SK-N-SH treated with all-trans-retinoic acid at 6 μM for 48 hours (cell line): ENCODE data around the gene GOLGA1.
"Not testable (repeated sequence)": the region's sequence is repeated elsewhere in the genome, so short reads cannot be mapped to it uniquely, and the experiment has no call there.

Experiments
- ATAC-seq: fragments of 200-7000 bp; cut with Tn5 transposase; 3 replicates; pipeline ENCODE4 v1.9.1; 2020; ENCODE audit warnings: mild to moderate bottlenecking, moderate library complexity
- ARNTL ChIP-seq: fragments of 450-650 bp; formaldehyde crosslinking; IDR thresholded peaks from 2 replicates; pipeline ENCODE4 v1.5.0; 2020; ENCODE audit warnings: low read depth, mild to moderate bottlenecking, moderate library complexity, borderline replicate concordance
- BACH2 ChIP-seq: fragments of 250-450 bp; sonication (Bioruptor Pico); IDR thresholded peaks from 2 replicates; pipeline ENCODE4 v1.9.0; 2021; ENCODE audit warnings: mild to moderate bottlenecking, borderline replicate concordance
- CREB5 ChIP-seq: fragments of 250-450 bp; sonication (Bioruptor Pico); IDR thresholded peaks from 2 replicates; pipeline ENCODE4 v1.5.1; 2020; ENCODE audit warnings: low read depth, mild to moderate bottlenecking, moderate library complexity
- CSDC2 ChIP-seq: fragments of 250-450 bp; sonication (Bioruptor Pico); IDR thresholded peaks from 2 replicates; pipeline ENCODE4 v1.5.0; 2020; ENCODE audit warnings: mild to moderate bottlenecking, moderate library complexity
- CSRNP3 ChIP-seq: fragments of 250-450 bp; sonication (Bioruptor Pico); IDR thresholded peaks from 2 replicates; pipeline ENCODE4 v1.5.1; 2021; ENCODE audit warnings: mild to moderate bottlenecking, moderate library complexity
- ESRRG ChIP-seq: fragments of 250-450 bp; sonication (Bioruptor Pico); IDR thresholded peaks from 2 replicates; pipeline ENCODE4 v1.6.1; 2021; ENCODE audit warnings: mild to moderate bottlenecking
- GLIS3 ChIP-seq: fragments of 250-450 bp; sonication (Bioruptor Pico); IDR thresholded peaks from 2 replicates; pipeline ENCODE4 v1.5.0; 2020; ENCODE audit warnings: mild to moderate bottlenecking, moderate library complexity
- ISL1 ChIP-seq: fragments of 250-450 bp; sonication (Bioruptor Pico); IDR thresholded peaks from 2 replicates; pipeline ENCODE4 v2.1.2; 2022; ENCODE audit warnings: mild to moderate bottlenecking, moderate library complexity
- OSR1 ChIP-seq: fragments of 250-450 bp; sonication (Bioruptor Pico); IDR thresholded peaks from 2 replicates; pipeline ENCODE4 v1.8.0; 2022; ENCODE audit warnings: moderate library complexity, mild to moderate bottlenecking, inconsistent platforms
- PATZ1 ChIP-seq: fragments of 250-450 bp; sonication (Bioruptor Pico); IDR thresholded peaks from 2 replicates; pipeline ENCODE4 v1.8.0; 2020; ENCODE audit warnings: mild to moderate bottlenecking, moderate library complexity, borderline replicate concordance
- PPARA ChIP-seq: fragments of 250-450 bp; sonication (Bioruptor Pico); IDR thresholded peaks from 2 replicates; pipeline ENCODE4 v1.5.0; 2020; ENCODE audit warnings: mild to moderate bottlenecking, borderline replicate concordance
- RARB ChIP-seq: fragments of 250-450 bp; sonication (Bioruptor Pico); IDR thresholded peaks from 2 replicates; pipeline ENCODE4 v1.8.0; 2021; ENCODE audit warnings: mild to moderate bottlenecking, moderate library complexity
- TCF4 ChIP-seq: fragments of 250-450 bp; sonication (Bioruptor Pico); IDR thresholded peaks from 2 replicates; pipeline ENCODE4 v1.8.0; 2021; ENCODE audit warnings: mild to moderate bottlenecking, moderate library complexity, borderline replicate concordance
- ZC3H10 ChIP-seq: fragments of 250-450 bp; sonication (Bioruptor Pico); IDR thresholded peaks from 2 replicates; pipeline ENCODE4 v1.5.1; 2021; ENCODE audit warnings: mild to moderate bottlenecking, moderate library complexity
- ZFP3 ChIP-seq: fragments of 250-450 bp; sonication (Bioruptor Pico); IDR thresholded peaks from 2 replicates; pipeline ENCODE4 v1.5.0; 2020; ENCODE audit warnings: mild to moderate bottlenecking, moderate library complexity
- ZFP30 ChIP-seq: fragments of 450-650 bp; formaldehyde crosslinking; IDR thresholded peaks from 2 replicates; pipeline ENCODE4 v1.5.0; 2022; ENCODE audit warnings: mild to moderate bottlenecking, moderate library complexity
- ZNF565 ChIP-seq: fragments of 450-650 bp; formaldehyde crosslinking; conservative IDR thresholded peaks from 2 replicates; pipeline ENCODE4 v1.5.0; 2020; ENCODE audit warnings: low read depth, mild to moderate bottlenecking, moderate library complexity
- ZNF70 ChIP-seq: fragments of 450-650 bp; formaldehyde crosslinking; IDR thresholded peaks from 2 replicates; pipeline ENCODE4 v1.5.0; 2020; ENCODE audit warnings: mild to moderate bottlenecking, moderate library complexity
- ZNF8 ChIP-seq: fragments of 450-650 bp; formaldehyde crosslinking; IDR thresholded peaks from 2 replicates; pipeline ENCODE4 v1.5.0; 2020; ENCODE audit warnings: mild to moderate bottlenecking, moderate library complexity
- TF ChIP-seq, protein P1 (sequence below): fragments of 250-450 bp; sonication (Bioruptor Pico); IDR thresholded peaks from 2 replicates; pipeline ENCODE4 v1.8.0; 2021; ENCODE audit warnings: low read depth, mild to moderate bottlenecking, moderate library complexity, borderline replicate concordance
- TF ChIP-seq, protein P2 (sequence below): fragments of 250-450 bp; sonication (Bioruptor Pico); IDR thresholded peaks from 2 replicates; pipeline ENCODE4 v1.5.0; 2020; ENCODE audit warnings: mild to moderate bottlenecking, moderate library complexity

The GOLGA1 gene

GRCh38 chr9:124929464-124929863 lies 11.4 kb downstream of the GOLGA1 start:
- no peak for ATAC-seq
- no peak for TF ChIP-seq PATZ1
- TF ChIP-seq, protein P1, sequence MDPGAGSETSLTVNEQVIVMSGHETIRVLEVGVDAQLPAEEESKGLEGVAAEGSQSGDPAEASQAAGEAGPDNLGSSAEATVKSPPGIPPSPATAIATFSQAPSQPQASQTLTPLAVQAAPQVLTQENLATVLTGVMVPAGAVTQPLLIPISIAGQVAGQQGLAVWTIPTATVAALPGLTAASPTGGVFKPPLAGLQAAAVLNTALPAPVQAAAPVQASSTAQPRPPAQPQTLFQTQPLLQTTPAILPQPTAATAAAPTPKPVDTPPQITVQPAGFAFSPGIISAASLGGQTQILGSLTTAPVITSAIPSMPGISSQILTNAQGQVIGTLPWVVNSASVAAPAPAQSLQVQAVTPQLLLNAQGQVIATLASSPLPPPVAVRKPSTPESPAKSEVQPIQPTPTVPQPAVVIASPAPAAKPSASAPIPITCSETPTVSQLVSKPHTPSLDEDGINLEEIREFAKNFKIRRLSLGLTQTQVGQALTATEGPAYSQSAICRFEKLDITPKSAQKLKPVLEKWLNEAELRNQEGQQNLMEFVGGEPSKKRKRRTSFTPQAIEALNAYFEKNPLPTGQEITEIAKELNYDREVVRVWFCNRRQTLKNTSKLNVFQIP (CRISPR knock-in tag): no peak
- no peak for TF ChIP-seq ZNF565 (CRISPR knock-in tag)
- TF ChIP-seq, protein P2, sequence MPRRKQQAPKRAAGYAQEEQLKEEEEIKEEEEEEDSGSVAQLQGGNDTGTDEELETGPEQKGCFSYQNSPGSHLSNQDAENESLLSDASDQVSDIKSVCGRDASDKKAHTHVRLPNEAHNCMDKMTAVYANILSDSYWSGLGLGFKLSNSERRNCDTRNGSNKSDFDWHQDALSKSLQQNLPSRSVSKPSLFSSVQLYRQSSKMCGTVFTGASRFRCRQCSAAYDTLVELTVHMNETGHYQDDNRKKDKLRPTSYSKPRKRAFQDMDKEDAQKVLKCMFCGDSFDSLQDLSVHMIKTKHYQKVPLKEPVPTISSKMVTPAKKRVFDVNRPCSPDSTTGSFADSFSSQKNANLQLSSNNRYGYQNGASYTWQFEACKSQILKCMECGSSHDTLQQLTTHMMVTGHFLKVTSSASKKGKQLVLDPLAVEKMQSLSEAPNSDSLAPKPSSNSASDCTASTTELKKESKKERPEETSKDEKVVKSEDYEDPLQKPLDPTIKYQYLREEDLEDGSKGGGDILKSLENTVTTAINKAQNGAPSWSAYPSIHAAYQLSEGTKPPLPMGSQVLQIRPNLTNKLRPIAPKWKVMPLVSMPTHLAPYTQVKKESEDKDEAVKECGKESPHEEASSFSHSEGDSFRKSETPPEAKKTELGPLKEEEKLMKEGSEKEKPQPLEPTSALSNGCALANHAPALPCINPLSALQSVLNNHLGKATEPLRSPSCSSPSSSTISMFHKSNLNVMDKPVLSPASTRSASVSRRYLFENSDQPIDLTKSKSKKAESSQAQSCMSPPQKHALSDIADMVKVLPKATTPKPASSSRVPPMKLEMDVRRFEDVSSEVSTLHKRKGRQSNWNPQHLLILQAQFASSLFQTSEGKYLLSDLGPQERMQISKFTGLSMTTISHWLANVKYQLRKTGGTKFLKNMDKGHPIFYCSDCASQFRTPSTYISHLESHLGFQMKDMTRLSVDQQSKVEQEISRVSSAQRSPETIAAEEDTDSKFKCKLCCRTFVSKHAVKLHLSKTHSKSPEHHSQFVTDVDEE (CRISPR knock-in tag): no peak
- no peak for TF ChIP-seq ZFP3 (CRISPR knock-in tag)
- no peak for TF ChIP-seq TCF4 (CRISPR knock-in tag)
- no peak for TF ChIP-seq ZC3H10 (CRISPR knock-in tag)
- no peak for TF ChIP-seq CSDC2
- no peak for TF ChIP-seq ZFP30 (CRISPR knock-in tag)
- no peak for TF ChIP-seq GLIS3 (CRISPR knock-in tag)
- TF ChIP-seq OSR1 (CRISPR knock-in tag): no peak
- no peak for TF ChIP-seq ZNF8 (CRISPR knock-in tag)
- TF ChIP-seq CSRNP3 (CRISPR knock-in tag): no peak
- no peak for TF ChIP-seq RARB (CRISPR knock-in tag)
- TF ChIP-seq ZNF70 (CRISPR knock-in tag): no peak
- TF ChIP-seq CREB5 (CRISPR knock-in tag): no peak
- no peak for TF ChIP-seq PPARA (CRISPR knock-in tag)
- no peak for TF ChIP-seq ESRRG (CRISPR knock-in tag)
- no peak for TF ChIP-seq ARNTL (CRISPR knock-in tag)
- no peak for TF ChIP-seq ISL1 (CRISPR knock-in tag)
- TF ChIP-seq, all 23 proteins: peak for 0

DNA sequence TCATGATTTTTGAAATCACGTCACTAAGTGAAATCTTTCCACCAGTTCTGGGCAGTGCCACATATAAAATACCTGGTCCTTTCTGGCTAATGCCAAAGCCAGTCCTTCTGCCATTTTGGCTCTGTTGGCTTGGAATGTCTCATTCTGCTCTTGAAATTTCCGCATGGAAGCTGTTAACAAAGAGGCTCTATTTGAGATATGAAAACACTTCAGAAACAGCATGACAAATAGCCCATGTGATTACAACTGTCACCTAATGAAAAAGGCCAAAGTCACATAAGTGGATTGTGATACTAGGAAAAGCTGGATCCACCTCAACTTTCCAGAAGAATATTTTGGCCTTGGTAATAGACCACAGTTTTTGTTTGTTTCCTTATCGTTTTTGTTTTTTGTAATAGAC lies 12.8 kb downstream of the GOLGA1 start:
- ATAC-seq: no peak
- no peak for TF ChIP-seq BACH2 (CRISPR knock-in tag)
- TF ChIP-seq, protein P1 (CRISPR knock-in tag): no peak
- no peak for TF ChIP-seq ZFP3 (CRISPR knock-in tag)
- no peak for TF ChIP-seq TCF4 (CRISPR knock-in tag)
- no peak for TF ChIP-seq ZNF70 (CRISPR knock-in tag)
- no peak for TF ChIP-seq CSRNP3 (CRISPR knock-in tag)

- ATAC-seq: not testable (repeated sequence)
These were observed 20.5 kb downstream of the GOLGA1 start for GRCh38 chr9:124920394-124920793.
